ENCODE data around the gene MPND. TPM values are rescaled to one million over a fixed set of nuclear protein-coding genes. Genes with fewer than 3 reads are reported as not detected.

MPND gene
- polyA plus RNA-seq, 2 donors: 13.5 to 15.5 TPM

DNA sequence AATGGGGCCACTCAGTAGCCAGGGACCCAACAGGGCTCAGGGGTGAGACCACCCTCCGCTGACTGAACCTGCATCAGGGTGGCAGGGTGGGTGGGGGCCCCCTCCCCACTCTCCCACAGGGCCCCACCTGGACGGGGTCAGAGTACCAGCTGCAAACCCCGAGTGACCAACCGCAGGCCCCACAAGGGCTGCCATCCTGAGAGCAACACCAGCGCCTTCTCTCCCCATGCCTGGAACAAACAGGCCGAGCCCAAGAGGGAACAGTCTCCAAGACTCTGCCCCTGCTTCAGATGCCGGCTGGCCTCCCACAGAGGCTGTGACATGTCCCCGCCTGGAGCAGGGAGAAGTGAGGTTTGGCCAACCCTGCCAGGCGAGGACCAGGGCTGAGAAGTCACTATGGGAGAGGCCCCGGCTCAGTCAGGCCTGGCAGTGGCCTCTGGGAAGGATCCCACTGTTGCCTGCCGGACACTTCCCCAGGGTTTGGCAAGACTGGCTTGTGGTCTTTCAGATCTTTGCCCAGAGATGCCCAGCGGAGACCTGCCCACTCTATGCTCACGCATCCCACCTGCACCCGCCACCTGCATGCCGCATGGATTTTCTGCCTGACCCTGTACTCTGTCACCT, 27.2 kb downstream of the MPND start:
- peak overlapping the region; percentile 88 to 96 for H3K27ac ChIP-seq (ENCODE audit: low read depth in 2 of 2, low read length in 1 of 2)
- no peaks in the 10 kb centered on the region for H3K9me3 ChIP-seq (ENCODE audit: control insufficient read depth in 2 of 2, insufficient read depth in 1 of 2, low read depth in 1 of 2, low read length in 1 of 2)
- no peaks in the 10 kb centered on the region for H3K27me3 ChIP-seq (ENCODE audit: control insufficient read depth in 1 of 2, insufficient read depth in 2 of 2, low read length in 2 of 2)
- peaks cover 40 to 64% of the 10 kb centered on the region in 2 donors for H3K4me1 ChIP-seq (ENCODE audit: control insufficient read depth in 2 of 2, insufficient read depth in 2 of 2, low read length in 1 of 2)
- peaks cover 4 to 33% of the 10 kb centered on the region in 2 donors for H3K36me3 ChIP-seq (ENCODE audit: control insufficient read depth in 2 of 2, insufficient read depth in 2 of 2, low read length in 1 of 2)
- peak overlapping the region in 1 of 2 donors; percentile 30 for H3K4me3 ChIP-seq (ENCODE audit: low read depth in 1 of 2, low read length in 2 of 2)
- 77 to 82% methylated on average over 14 to 15 of the region's 15 CpGs for WGBS, 2 donors

DNA sequence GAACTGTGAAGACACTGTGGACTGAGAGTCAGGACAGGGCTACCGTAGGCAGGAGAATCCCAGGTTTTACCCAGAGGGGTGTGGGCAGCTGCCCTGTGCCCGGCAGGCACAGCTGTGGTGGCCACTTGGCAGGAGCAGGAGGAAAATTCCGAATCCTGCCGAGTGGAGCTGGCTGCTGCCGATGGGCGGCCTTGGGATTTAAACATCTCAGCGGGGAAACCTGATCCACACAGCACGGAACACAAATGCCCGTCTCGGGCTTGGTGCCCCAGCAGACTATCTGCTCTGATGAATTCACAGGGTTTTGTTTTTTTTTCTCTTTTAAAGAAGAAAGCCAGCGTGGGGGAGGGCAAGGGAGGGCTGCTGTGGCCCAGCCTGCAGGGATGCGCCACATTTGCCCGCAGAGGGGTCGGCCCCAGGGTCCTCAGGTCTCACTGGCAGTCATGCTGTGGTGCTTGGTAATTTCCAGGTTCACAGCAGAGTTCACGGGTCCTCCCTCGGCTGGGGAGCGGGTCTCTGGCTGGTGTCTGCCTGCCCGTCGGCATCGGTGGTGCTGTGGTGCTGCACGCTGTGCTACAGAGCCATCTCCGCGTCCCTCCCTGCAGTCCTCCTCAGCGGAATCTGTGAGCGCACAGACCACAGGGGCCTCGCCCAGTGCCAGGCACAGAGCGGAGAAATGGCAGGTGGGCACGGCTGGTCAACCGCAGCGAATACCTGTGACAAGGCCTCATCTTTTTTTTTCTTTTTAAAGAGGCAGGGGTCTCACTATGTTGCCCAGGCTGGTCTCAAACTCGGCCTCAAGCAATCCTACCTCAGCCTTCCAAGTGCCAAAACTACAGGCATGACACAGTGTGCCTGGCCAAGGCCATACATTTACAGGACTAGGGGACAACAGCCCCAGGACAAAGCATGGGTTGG, 28.1 kb downstream of the MPND start:
- H3K27ac ChIP-seq (ENCODE audit: low read depth in 2 of 2, low read length in 1 of 2): peak overlapping the region in 1 of 2 donors; percentile 72
- H3K27me3 ChIP-seq (ENCODE audit: control insufficient read depth in 1 of 2, insufficient read depth in 2 of 2, low read length in 2 of 2): no peaks in the 10 kb centered on the region
- H3K4me3 ChIP-seq (ENCODE audit: low read depth in 1 of 2, low read length in 2 of 2): no peak overlapping the region
- H3K9me3 ChIP-seq (ENCODE audit: control insufficient read depth in 2 of 2, insufficient read depth in 1 of 2, low read depth in 1 of 2, low read length in 1 of 2): no peaks in the 10 kb centered on the region
- H3K36me3 ChIP-seq (ENCODE audit: control insufficient read depth in 2 of 2, insufficient read depth in 2 of 2, low read length in 1 of 2): peaks cover 4 to 23% of the 10 kb centered on the region in 2 donors
- H3K4me1 ChIP-seq (ENCODE audit: control insufficient read depth in 2 of 2, insufficient read depth in 2 of 2, low read length in 1 of 2): peaks cover 44 to 71% of the 10 kb centered on the region in 2 donors
- WGBS, 2 donors: 83 to 86% methylated on average over 31 of the region's 31 CpGs

DNA sequence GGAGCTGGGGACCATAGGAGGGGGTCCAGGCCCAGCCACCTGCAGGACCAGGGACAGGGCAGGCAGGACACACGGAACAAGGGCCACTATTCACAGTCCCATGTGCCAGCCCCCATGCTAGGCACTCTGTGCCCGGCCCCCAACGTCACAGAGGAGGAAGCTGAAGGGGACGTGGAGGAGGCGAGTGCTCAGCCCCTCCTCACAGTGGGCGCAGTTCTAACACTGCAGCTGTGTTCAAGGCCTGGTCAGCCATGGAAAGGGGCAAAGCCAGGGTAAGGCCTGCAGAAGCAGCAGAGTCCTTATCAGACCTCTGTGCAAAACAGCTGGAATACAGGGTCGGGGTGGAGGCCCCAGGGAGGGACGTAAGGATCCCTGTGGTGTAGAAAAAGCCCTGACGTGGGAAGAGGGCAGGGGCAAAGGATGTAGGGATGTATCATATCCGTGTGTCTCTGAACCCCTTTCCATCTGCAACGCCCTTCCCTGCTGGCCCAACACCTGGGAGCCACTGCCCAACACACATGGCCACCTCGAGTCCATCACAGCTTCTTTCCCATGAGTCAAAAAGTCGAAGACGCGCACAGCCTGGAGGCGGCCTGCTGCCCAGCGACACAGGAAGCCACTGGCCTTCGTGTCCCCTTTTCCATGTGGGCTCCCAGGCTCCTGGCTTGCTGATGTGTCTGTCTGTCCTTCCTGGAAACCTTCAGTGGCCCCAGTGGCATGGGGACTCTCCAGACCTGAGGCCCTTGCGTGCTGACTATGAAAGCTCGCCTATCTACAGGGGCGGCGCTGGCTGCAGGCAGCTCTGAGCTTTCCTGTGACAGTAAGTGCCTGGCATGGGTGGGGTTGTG, 29.0 kb downstream of the MPND start:
- WGBS, 2 donors: 83 to 89% methylated on average over 22 of the region's 22 CpGs
- no peaks in the 10 kb centered on the region for H3K27me3 ChIP-seq (ENCODE audit: control insufficient read depth in 1 of 2, insufficient read depth in 2 of 2, low read length in 2 of 2)
- H3K36me3 ChIP-seq (ENCODE audit: control insufficient read depth in 2 of 2, insufficient read depth in 2 of 2, low read length in 1 of 2): peaks cover 4 to 15% of the 10 kb centered on the region in 2 donors
- peaks cover 46 to 79% of the 10 kb centered on the region in 2 donors for H3K4me1 ChIP-seq (ENCODE audit: control insufficient read depth in 2 of 2, insufficient read depth in 2 of 2, low read length in 1 of 2)
- no peaks in the 10 kb centered on the region for H3K9me3 ChIP-seq (ENCODE audit: control insufficient read depth in 2 of 2, insufficient read depth in 1 of 2, low read depth in 1 of 2, low read length in 1 of 2)
- H3K27ac ChIP-seq (ENCODE audit: low read depth in 2 of 2, low read length in 1 of 2): peak overlapping the region; percentile 95 to 97
- no peak overlapping the region for H3K4me3 ChIP-seq (ENCODE audit: low read depth in 1 of 2, low read length in 2 of 2)

DNA sequence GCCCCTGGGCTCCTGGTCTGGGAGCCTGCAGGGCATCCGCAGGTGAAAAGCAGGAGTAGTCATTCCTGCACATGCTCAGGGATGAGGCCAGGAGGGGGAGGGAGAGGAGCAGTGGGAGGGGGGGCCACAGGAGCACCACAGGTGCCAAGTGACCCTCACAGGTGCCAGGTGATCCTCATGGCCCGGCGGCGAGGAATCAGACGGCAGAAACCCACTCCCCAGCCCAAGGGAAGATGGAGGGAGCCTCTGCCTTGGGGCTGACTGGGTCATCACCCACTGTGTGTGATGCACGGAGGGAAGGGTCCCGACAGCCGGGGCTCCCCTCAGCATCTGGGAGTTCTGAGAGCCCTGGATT, 29.6 kb downstream of the MPND start:
- Histone ChIP-seq H3K27me3 (ENCODE audit: control insufficient read depth in 1 of 2, insufficient read depth in 2 of 2, low read length in 2 of 2) (no peaks in the 10 kb centered on the region), H3K27ac (ENCODE audit: low read depth in 2 of 2, low read length in 1 of 2) (peak overlapping the region; percentile 95 to 97), H3K4me3 (ENCODE audit: low read depth in 1 of 2, low read length in 2 of 2) (no peak overlapping the region), H3K36me3 (ENCODE audit: control insufficient read depth in 2 of 2, insufficient read depth in 2 of 2, low read length in 1 of 2) (peaks cover 0 to 11% of the 10 kb centered on the region in 2 donors), H3K9me3 (ENCODE audit: control insufficient read depth in 2 of 2, insufficient read depth in 1 of 2, low read depth in 1 of 2, low read length in 1 of 2) (no peaks in the 10 kb centered on the region), H3K4me1 (ENCODE audit: control insufficient read depth in 2 of 2, insufficient read depth in 2 of 2, low read length in 1 of 2) (peaks cover 47 to 79% of the 10 kb centered on the region in 2 donors)
- 81 to 92% methylated on average over 8 of the region's 8 CpGs for WGBS, 2 donors

DNA sequence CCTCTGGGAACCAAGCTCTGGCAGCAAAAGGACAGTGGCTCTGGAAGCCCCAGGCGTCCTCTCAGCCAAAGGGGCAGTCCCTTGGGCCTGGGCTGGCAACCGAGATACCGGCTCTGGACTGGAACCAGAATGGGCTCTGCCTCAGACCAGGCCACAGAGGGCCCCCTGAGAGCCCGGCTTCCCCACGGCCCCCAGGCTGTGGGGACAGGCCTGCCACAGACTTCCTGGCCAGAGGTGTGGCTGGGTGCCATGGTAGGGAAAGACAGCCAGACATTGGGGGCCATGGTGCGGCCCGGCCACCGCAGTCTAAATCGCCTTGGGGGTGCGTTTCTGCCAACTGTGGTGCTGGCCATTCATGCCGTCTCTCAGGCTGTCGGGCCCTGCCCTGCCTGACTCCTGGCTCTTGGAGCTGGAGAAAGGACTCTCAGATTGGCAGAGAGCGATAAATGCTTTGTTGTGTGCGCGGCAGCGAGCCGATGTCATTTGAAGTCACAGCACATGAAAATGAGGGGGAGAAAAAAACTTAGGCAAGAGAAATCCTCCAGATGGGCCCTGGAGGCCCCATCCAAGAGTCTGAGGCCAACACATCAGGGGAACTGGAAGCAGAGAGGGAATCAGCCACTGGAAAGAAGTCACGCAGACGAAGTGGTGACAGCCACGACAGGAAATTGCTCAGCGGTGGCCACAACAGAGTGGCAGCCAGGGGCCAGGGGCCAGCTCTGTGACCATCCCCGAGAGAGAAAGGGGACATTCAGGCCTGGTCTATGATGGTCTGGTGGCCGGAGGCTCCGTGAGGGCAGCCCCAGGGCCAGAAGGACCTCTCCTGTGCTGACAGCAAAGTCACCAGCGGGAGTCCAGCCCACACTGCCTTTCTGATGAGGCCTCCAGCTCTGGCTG, 30.5 kb downstream of the MPND start:
- Histone ChIP-seq H3K4me3 (ENCODE audit: low read depth in 1 of 2, low read length in 2 of 2) (peak overlapping the region in 1 of 2 donors; percentile 29), H3K27ac (ENCODE audit: low read depth in 2 of 2, low read length in 1 of 2) (peak overlapping the region; percentile 95 to 97), H3K27me3 (ENCODE audit: control insufficient read depth in 1 of 2, insufficient read depth in 2 of 2, low read length in 2 of 2) (no peaks in the 10 kb centered on the region), H3K36me3 (ENCODE audit: control insufficient read depth in 2 of 2, insufficient read depth in 2 of 2, low read length in 1 of 2) (peaks cover 0 to 9% of the 10 kb centered on the region in 2 donors), H3K9me3 (ENCODE audit: control insufficient read depth in 2 of 2, insufficient read depth in 1 of 2, low read depth in 1 of 2, low read length in 1 of 2) (no peaks in the 10 kb centered on the region), H3K4me1 (ENCODE audit: control insufficient read depth in 2 of 2, insufficient read depth in 2 of 2, low read length in 1 of 2) (peaks cover 44 to 74% of the 10 kb centered on the region in 2 donors)
- WGBS, 2 donors: 59 to 64% methylated on average over 24 to 25 of the region's 25 CpGs

DNA sequence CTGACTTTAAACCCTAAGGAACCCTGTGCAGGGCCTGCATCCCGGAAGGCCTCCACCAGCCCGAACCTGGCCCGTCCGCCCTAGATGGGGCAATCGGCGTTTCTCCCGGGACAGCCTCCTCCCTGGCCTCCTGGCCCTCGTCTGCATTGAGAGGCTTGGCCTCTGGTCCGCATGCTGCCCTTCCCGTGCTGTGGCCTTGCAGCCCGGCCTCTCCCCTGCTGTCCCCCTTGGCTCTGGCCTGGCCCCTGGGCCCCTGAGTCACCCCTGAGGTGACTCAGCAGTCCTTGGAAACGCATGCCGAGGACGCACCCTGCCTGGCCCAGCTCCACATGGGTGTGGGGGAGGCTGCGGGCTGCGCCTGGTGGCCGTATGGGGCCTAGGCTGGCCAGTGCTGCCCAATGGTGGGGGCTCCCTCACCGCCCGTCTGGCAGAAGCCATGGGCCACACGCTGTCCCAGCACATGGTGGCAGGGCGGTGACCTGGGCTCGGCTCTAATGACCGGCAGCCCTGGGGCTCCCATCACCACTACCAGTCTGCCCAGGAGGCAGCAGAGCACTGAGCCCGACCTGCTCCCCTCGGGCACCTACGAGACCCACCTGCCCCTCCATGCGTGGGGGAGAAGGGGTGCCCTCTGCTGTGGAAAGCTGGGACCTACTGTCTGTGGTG, 31.3 kb downstream of the MPND start:
- Histone ChIP-seq H3K9me3 (ENCODE audit: control insufficient read depth in 2 of 2, insufficient read depth in 1 of 2, low read depth in 1 of 2, low read length in 1 of 2) (no peaks in the 10 kb centered on the region), H3K27ac (ENCODE audit: low read depth in 2 of 2, low read length in 1 of 2) (peak overlapping the region; percentile 95 to 97), H3K27me3 (ENCODE audit: control insufficient read depth in 1 of 2, insufficient read depth in 2 of 2, low read length in 2 of 2) (no peaks in the 10 kb centered on the region), H3K36me3 (ENCODE audit: control insufficient read depth in 2 of 2, insufficient read depth in 2 of 2, low read length in 1 of 2) (peaks cover 0 to 11% of the 10 kb centered on the region in 2 donors), H3K4me1 (ENCODE audit: control insufficient read depth in 2 of 2, insufficient read depth in 2 of 2, low read length in 1 of 2) (peaks cover 44 to 72% of the 10 kb centered on the region in 2 donors), H3K4me3 (ENCODE audit: low read depth in 1 of 2, low read length in 2 of 2) (peak overlapping the region in 1 of 2 donors; percentile 29)
- 32 to 38% methylated on average over 27 of the region's 27 CpGs for WGBS, 2 donors

- Histone ChIP-seq H3K27me3 (ENCODE audit: control insufficient read depth in 1 of 2, insufficient read depth in 2 of 2, low read length in 2 of 2) (no peaks in the 10 kb centered on the region), H3K36me3 (ENCODE audit: control insufficient read depth in 2 of 2, insufficient read depth in 2 of 2, low read length in 1 of 2) (peaks cover 0 to 11% of the 10 kb centered on the region in 2 donors), H3K27ac (ENCODE audit: low read depth in 2 of 2, low read length in 1 of 2) (peak overlapping the region; percentile 95 to 97), H3K9me3 (ENCODE audit: control insufficient read depth in 2 of 2, insufficient read depth in 1 of 2, low read depth in 1 of 2, low read length in 1 of 2) (no peaks in the 10 kb centered on the region), H3K4me1 (ENCODE audit: control insufficient read depth in 2 of 2, insufficient read depth in 2 of 2, low read length in 1 of 2) (peaks cover 43 to 72% of the 10 kb centered on the region in 2 donors), H3K4me3 (ENCODE audit: low read depth in 1 of 2, low read length in 2 of 2) (peak overlapping the region in 1 of 2 donors; percentile 29)
- 26 to 30% methylated on average over 16 of the region's 16 CpGs for WGBS, 2 donors
Observed at GRCh38 chr19:4375164-4376027, 32.0 kb downstream of the MPND start.
